ENCODE results near the gene GDF10. TPM values are rescaled to one million over a fixed set of nuclear protein-coding genes. Genes with fewer than 3 reads are reported as not detected.

The GDF10 gene
- total and polyA plus RNA-seq, 2 of the 8 experiments (the other 6 are each of a cell fraction or from before 2014, with no cell fraction given) = 0.19 to 0.32 TPM

DNA sequence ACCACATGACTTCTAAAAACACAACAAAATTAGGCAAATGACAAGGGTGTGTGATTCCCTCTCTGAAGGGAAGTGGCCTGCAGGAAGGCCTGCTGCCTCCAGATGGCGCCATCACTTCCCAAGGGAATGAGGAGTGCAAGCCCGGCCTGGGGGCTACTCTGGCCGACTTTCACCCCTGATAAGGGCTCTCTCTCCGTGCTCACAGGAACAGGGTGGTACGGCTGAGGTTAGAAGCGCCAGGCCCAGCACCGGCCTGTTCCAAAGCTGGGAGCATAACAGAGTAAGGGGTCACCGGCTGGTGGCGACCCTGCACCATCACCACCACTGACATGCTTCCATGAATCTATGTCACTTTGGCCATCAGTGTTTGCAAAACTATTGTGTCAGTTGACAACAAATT is 61.3 kb downstream of the GDF10 start:
- Histone ChIP-seq H3K79me1 (ENCODE audit: low read depth, low read length) (no peaks in the 10 kb centered on the region), H3K4ac (replicated peaks; ENCODE audit: insufficient read length, low read depth, low read length) (no peak overlapping the region), H3K56ac (replicated peaks; ENCODE audit: insufficient read length, low read depth, low read length) (no peak overlapping the region), H3K4me1 (replicated peaks in 1 of 4; ENCODE audit: control insufficient read depth in 3 of 4, insufficient read depth in 4 of 4, low read length in 3 of 4) (peaks cover 2 to 7% (median 3%) of the 10 kb centered on the region in 4 experiments; a peak in 3 of 7 replicates), H2AFZ (ENCODE audit: low read length) (no peak overlapping the region), H4K91ac (replicated peaks; ENCODE audit: insufficient read length, low read length) (no peak overlapping the region), H3K79me2 (ENCODE audit: control insufficient read depth in 1 of 2, insufficient read depth in 2 of 2, low read length in 2 of 2) (no peaks in the 10 kb centered on the region), H2BK20ac (ENCODE audit: low read length) (no peak overlapping the region), H2BK5ac (ENCODE audit: low read depth, low read length) (no peak overlapping the region), H3K14ac (ENCODE audit: insufficient read length) (no peak overlapping the region), H4K20me1 (replicated peaks in 1 of 2; ENCODE audit: control insufficient read depth in 1 of 2, insufficient read depth in 2 of 2, low read length in 2 of 2) (no peaks in the 10 kb centered on the region), H3K4me2 (ENCODE audit: insufficient read depth in 1 of 2, low read depth in 2 of 2, low read length in 2 of 2) (no peak overlapping the region), H3K9ac (replicated peaks in 1 of 4; ENCODE audit: extremely low read depth in 1 of 4, low read depth in 3 of 4, low read length in 3 of 4) (no peak overlapping the region), H2AK5ac (ENCODE audit: low read depth, low read length) (no peak overlapping the region), H4K5ac (ENCODE audit: insufficient read length, low read depth, low read length) (no peak overlapping the region), H2BK120ac (replicated peaks; ENCODE audit: low read depth, low read length) (no peak overlapping the region), H3K9me3 (ENCODE audit: insufficient read depth in 2 of 2, low read depth in 1 of 2, low read length in 1 of 2) (no peaks in the 10 kb centered on the region), H3K4me3 (ENCODE audit: extremely low read depth in 1 of 4, insufficient read depth in 2 of 4, low read depth in 3 of 4, low read length in 4 of 4) (no peak overlapping the region), H2BK12ac (ENCODE audit: low read depth, low read length) (no peak overlapping the region), H3K18ac (ENCODE audit: extremely low read depth, low read length) (no peak overlapping the region), H3K36me3 (ENCODE audit: control insufficient read depth in 2 of 4, insufficient read depth in 4 of 4, low read length in 3 of 4) (no peaks in the 10 kb centered on the region), H3K27ac (ENCODE audit: low read depth, low read length) (no peak overlapping the region), H2BK15ac (ENCODE audit: low read length) (no peak overlapping the region), H3K27me3 (replicated peaks in 1 of 4; ENCODE audit: control insufficient read depth in 3 of 4, extremely low read depth in 1 of 4, insufficient read depth in 3 of 4, low read length in 3 of 4) (no peaks in the 10 kb centered on the region), H3K23ac (ENCODE audit: insufficient read length) (no peak overlapping the region), H4K8ac (ENCODE audit: extremely low read depth, insufficient read depth, low read length) (peak overlapping the region; percentile 28; the same call in 1 of the 2 replicates), H3K23me2 (ENCODE audit: low read depth, low read length) (no peaks in the 10 kb centered on the region)
- WGBS, 2 experiments (ENCODE audit: extremely low coverage in 1 of 2, insufficient coverage in 1 of 2, insufficient read length in 1 of 2, insufficient replicate concordance in 2 of 2, low coverage in 1 of 2, low lambda C conversion rate in 2 of 2, missing lambda C conversion rate in 1 of 2) = 38% methylated on average over 9 of the region's 9 CpGs; no CpG with 5 or more reads in 1 of the 2 experiments
- no peak for FAIRE-seq
- ChIA-PET CTCF (ENCODE audit: partially characterized antibody) (interaction anchor here (0.6 to 8.9 kb wide), 20 partner anchors 12 to 411 kb away, joined by 3 to 132 read pairs (median 3); partner anchors contain the start of gene RBP3), POLR2A (ENCODE audit: partially characterized antibody) (interaction anchor here (1.4 to 1.7 kb wide), 2 partner anchors 13 to 23 kb away, joined by 3 to 4 read pairs; partner anchors contain the start of gene ZNF488)
- DNase-seq (ENCODE audit: low read depth in 1 of 2, low spot score in 2 of 2) = peak; percentile 44 to 93
- TF ChIP-seq, protein P1, sequence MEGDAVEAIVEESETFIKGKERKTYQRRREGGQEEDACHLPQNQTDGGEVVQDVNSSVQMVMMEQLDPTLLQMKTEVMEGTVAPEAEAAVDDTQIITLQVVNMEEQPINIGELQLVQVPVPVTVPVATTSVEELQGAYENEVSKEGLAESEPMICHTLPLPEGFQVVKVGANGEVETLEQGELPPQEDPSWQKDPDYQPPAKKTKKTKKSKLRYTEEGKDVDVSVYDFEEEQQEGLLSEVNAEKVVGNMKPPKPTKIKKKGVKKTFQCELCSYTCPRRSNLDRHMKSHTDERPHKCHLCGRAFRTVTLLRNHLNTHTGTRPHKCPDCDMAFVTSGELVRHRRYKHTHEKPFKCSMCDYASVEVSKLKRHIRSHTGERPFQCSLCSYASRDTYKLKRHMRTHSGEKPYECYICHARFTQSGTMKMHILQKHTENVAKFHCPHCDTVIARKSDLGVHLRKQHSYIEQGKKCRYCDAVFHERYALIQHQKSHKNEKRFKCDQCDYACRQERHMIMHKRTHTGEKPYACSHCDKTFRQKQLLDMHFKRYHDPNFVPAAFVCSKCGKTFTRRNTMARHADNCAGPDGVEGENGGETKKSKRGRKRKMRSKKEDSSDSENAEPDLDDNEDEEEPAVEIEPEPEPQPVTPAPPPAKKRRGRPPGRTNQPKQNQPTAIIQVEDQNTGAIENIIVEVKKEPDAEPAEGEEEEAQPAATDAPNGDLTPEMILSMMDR (IDR thresholded peaks at IDR 0.05; ENCODE audit: control extremely low read depth in 1 of 3, insufficient read depth in 1 of 3, low read depth in 1 of 3, low read length in 3 of 3) = peak; percentile 81 to 95 (median 91)
- no peak for TF ChIP-seq EGR1 (IDR thresholded peaks at IDR 0.05; ENCODE audit: borderline replicate concordance, low read depth, low read length)
- no peak for TF ChIP-seq RBBP5 (IDR thresholded peaks at IDR 0.05; ENCODE audit: borderline replicate concordance, low read depth, low read length)
- 0 out of 2 replicates have a peak, but pooled peaks have one; percentile 36 for TF ChIP-seq TBP (IDR thresholded peaks at IDR 0.05; ENCODE audit: low read depth, low read length)
- TF ChIP-seq RFX5 (IDR thresholded peaks at IDR 0.05; ENCODE audit: borderline replicate concordance, low read depth, low read length) = no peak
- no peak for TF ChIP-seq CTBP2 (IDR thresholded peaks at IDR 0.05; ENCODE audit: borderline replicate concordance, insufficient read depth, insufficient read length, low read length)
- no peak for TF ChIP-seq TAF7 (optimal IDR thresholded peaks at IDR 0.05; ENCODE audit: borderline replicate concordance, low read depth, low read length)
- TF ChIP-seq CBX5 (IDR thresholded peaks at IDR 0.05; ENCODE audit: low read depth, low read length) = no peak
- no peak for TF ChIP-seq BCL11A (IDR thresholded peaks at IDR 0.05; ENCODE audit: low read depth in 2 of 2, low read length in 2 of 2)
- no peak for TF ChIP-seq GABPA (IDR thresholded peaks at IDR 0.05; ENCODE audit: borderline replicate concordance, insufficient read depth, low read length)
